SIG-M5 treated with dmso at 0.1 percent for 504 hours (cell line): ENCODE measurements around the gene CD14.
"Not testable (repeated sequence)": the region's sequence is repeated elsewhere in the genome, so short reads cannot be mapped to it uniquely, and the experiment has no call there.

Source experiments
- DNase-seq: peaks from one replicate; lab custom pipeline; 2025; ENCODE audit not compliant: unreplicated experiment; lab: John Stamatoyannopoulos, UW

The CD14 gene

DNA sequence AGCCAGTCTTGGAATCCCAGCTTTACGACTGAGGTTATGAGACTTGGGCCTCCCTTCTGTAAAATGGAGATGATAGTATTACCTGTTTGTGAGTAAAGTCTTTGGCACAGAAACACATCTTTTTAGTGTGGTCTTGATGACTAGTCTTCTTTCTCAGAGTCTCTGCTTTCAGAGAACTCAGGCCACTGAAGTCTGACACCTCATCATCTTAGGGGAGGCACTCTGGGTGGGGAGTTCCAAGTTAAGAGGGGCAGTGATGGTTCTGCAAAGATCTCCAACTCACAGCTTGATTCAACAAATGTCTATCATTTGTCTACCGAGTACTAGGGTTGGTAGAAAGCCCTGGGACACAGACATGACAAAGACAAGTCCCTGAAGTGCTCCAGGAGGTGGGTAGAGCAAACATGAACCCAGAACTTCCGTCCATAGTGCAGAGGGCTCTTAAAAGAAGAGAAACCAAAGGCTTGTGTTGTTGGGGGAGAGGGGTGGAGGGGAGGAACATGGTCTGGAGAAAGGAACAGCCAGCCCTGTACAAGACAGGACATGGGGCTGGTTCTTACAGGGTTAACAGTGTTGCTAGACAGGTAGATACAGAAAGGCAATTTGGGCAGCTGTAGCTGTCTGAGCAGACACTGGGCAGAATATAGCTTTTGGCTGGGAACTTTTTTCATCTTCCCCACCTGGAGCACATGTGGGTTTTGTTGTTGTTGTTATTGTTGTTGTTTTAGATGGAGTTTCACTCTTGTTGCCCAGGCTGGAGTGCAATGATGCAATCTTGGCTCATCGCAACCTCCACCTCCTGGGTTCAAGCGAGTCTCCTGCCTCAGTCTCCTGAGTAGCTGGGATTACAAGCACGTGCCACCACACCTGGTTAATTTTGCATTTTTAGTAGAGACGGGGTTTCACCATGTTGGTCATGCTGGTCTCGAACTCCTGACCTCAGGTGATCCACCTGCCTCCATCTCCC is 2.6 kb upstream of the CD14 start:
- no peak for DNase-seq

DNA sequence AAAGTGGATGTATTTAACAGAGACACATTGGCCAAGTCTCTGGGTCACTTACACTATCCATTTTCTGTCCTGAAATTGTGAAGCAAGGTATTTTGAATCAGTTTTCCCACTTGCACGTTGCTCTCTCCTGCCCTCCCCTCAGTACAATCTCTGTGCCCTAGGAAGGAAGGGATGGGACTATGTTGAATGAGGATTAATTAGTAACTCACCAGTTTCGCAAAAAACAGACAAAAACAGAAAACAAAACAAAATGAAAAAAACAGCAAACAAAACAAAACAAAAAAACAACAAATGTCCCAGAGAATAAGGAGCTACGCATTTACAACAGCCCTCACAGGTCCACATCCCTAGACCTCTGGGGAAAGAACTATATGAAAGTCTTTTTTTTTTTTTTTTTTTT is 1.1 kb upstream of the CD14 start:
- DNase-seq: no peak

DNA sequence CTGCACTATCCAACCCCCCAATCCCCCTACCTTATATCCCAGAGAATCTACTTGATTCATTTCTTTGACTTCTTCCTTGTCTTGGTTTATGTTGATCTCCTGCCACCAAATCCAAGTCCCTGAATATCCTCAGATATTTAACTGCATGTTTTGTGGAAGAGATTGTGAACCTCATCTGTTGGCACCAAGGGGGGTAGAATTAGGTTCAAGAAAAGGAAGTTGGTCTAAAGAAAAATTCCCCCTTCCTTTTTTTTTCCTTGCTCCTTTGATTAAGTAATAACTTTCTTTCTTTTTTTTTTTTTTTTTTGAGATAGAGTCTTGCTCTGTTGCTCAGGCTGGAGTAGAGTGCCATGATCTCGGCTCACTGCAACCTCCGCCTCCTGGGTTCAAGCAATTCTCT is 526 bp upstream of the CD14 start:
- peak; percentile 64 for DNase-seq

DNA sequence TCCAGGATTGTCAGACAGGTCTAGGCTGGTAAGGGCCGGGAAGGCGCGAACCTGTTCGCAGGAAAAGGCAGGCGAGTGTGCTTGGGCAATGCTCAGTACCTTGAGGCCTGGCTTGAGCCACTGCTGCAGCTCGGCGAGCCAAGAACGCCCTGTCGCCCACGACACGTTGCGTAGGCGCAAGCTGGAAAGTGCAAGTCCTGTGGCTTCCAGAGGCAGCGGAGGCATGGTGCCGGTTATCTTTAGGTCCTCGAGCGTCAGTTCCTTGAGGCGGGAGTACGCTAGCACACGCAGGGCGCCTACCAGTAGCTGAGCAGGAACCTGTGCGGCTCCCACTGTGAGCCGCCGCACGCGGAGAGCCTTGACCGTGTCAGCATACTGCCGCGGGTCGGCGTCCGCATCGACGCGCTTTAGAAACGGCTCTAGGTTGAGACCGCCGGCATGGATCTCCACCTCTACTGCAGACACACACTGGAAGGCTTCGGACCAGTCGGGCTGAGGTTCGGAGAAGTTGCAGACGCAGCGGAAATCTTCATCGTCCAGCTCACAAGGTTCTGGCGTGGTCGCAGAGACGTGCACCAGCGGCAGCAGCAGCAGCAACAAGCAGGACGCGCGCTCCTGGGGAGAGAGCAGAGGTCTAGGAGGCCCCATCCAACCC is 482 bp downstream of the CD14 start:
- DNase-seq: no peak

DNA sequence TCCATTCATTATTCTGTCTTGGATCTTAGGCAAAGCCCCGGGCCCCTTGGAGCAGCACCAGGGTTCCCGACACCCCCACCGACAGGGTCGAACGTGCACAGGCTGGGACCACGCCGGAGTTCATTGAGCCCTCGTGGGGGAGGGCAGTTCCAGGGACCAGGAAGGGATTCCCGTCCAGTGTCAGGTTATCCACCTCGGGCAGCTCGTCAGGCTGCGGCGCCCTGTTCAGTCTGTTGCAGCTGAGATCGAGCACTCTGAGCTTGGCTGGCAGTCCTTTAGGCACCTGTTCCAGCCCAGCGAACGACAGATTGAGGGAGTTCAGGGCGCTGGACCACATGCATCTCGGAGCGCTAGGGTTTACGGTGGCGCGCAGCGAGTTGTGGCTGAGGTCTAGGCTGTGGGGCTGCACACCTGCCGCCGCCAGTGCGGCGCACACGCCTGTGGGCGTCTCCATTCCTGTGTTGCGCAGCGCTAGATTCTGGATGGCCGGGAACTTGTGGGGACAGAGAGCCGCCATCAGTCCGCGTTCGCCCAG is 1.1 kb downstream of the CD14 start:
- no peak for DNase-seq

DNA sequence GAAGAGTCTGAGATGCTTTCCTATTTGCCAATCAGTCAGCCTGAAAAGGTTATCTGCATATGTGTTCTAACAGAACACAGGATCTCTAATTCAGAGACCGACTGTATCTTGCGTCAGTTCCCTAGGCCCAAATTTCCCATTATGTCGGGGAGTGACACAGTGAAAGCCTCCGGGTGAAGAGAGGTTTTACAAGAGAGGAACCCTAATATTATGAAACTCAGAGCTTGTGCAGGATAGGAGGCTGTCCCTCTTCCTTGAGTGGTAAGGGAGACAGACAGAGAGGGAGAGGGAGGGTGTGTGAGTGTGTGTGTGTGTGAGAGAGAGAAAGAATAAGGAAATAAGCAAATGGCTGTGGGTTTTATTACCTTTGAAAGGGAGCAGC is 1.9 kb downstream of the CD14 start:
- DNase-seq: peak; percentile 94

DNA sequence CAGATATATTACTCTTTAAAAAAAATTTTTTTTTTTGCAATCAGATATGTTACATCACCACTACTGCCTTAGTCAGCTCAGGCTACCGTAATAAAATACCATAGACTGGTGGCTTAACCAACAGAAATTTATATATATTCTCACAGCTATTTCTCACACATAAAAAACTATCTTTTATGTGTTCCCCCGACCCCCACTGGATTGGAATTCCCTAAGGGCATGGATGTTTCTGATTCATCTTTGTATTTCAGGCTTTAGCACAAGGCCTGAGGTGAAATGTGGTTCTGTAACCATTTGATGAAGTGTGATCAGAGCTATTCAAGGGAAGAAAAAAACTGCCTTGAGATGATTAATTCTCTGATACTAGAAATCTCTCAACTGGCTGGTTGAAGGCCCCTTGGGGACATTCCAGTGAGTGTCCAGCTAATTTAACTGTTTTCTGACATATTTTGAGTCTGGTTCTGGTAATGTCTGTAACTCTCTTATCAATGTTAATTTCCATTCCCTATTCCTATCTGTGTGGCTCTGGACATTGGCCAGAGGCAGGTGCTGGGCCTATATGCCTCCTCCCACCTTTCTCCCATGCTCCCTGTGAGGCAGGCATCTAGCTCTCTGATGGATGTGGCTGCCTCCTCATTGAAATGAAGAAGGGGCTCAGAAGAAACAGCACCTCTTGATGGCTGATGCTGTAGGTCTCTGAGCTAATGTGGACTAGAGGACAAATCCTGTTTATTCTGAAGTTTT is 2.5 kb downstream of the CD14 start:
- DNase-seq: no peak

DNA sequence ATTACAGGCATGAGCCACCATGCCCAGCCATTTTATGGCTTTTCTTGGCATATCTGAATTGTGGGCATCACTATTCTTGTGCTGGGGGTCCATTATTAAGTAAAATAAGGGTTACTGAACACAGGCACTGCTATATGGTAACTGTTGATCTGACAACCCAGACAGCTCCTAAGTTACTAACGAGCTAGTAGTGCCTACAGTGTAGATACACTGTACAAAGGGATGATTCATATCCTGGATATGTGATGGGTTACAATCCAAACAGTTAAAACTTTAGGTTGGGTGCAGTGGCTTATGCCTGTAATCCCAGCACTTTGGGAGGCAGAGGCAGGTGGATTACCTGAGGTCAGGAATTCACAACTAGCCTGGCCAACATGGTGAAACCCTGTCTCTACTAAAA is 4.3 kb downstream of the CD14 start:
- DNase-seq: no peak

DNA sequence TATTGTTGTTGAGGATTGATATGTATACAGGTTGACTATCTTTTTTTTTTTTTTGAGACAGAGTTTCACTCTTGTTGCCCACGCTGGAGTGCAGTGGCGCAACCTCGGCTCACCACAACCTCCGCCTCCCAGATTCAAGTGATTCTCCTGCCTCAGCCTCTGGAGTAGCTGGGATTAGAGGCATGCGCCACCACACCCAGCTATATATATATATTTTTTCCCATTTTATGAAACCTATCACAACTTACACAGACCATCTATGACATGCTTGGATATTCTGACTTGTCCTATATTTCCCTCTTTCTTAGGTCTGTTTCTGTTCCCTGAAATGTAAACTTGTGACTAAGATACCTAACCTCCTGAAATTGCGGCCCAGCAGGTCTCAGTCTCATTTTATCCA is 5.0 kb downstream of the CD14 start:
- no peak for DNase-seq

DNA sequence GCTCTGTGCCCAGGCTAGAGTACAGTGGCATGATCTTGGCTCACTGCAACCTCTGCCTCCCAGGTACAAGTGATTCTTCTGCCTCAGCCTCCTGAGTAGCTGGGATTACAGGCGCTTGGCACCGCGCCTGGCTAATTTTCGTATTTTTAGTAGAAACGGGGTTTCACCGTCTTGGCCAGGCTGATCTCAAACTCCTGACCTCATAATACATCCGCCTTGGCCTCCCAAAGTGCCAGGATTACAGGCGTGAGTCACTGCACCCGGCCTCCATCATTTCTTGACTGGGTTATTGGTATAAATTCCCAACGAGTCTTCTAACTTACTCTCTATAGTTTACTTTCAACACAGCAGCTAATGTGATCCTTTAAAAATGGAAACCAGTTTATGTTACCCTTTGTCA is 8.1 kb downstream of the CD14 start:
- not testable (repeated sequence) for DNase-seq

DNA sequence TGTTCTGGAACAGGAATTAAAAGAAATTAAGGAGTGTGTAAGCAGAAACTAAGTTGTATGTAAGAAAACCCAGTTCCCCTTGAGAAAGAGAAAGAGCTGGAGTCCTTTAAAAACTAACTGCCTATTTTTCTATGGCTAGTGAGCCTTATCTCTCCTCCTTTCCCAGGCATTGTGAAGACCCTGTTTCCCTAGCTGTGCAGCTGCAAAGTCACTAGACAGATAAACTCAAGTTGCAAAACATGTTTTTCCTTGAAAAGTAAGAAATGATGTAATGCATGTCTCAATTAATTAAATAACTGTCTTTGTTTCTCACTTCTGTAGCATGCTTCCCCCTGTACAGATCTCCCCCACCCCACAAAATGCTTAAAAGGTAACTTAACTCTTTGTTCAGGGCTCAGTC is 9.9 kb downstream of the CD14 start:
- DNase-seq: not testable (repeated sequence)

DNA sequence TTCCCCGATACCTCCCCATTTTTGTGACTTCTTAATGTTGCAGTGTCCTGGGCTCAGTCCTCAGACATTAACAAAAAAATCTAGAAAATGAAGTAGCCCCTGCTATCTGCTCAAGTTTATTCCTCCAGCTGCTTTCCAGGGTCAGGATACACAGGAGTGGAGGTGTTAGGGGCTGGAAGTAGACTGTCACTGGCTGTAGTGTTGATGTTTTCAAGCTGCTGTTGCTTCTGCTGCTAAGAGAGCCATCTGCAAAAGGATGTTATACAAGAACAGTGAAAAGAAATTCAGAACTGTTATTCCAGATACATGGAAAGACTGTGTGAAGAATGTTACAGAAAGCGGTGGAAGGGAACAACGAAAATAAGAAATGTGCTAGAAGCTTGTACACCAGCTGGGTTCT is 10.7 kb downstream of the CD14 start:
- DNase-seq: no peak

DNA sequence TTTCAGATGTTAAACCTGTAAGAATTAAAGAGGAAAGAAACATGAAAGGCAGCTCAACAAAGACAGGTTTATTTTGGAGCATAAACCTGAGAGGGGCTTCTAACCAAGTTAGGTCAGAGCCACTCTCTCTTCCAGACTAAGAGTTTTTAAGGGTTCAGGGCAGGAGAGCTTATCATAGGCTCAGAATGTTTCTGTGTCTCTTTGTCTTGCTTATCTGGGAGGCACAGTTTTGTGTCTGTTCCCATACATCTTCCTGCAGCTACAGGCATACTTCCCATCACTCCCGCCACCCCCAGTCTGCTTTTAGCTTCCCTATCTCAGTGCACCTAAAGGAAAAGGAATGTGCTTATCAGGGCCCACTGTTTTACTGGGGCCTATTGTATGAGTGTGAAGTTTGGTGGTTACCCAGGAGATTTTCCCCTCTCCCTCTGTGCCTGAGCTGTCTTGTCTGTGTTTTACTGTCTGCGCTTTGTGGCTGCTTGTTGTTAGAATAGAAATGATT is 21.9 kb downstream of the CD14 start:
- no peak for DNase-seq

DNA sequence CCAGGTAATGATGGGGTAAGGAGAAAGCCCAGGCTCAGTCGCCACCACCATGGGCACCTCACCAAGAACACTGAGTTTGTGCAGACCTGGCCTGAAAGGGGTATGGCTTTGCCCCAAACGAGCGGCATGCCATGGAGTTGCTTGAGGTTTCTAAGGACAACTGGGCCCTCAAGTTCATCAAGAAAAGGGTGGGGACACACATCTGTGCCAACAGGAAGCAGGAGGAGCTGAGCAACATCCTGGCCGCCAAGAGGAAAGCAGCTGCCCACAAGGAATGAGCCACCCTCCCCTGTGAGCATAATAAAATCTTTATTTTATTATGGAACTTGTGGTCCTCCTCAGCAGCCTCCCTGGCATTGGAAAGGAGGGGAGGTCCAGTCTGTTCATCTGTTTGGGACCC is 23.8 kb downstream of the CD14 start:
- peak; percentile 73 for DNase-seq

DNA sequence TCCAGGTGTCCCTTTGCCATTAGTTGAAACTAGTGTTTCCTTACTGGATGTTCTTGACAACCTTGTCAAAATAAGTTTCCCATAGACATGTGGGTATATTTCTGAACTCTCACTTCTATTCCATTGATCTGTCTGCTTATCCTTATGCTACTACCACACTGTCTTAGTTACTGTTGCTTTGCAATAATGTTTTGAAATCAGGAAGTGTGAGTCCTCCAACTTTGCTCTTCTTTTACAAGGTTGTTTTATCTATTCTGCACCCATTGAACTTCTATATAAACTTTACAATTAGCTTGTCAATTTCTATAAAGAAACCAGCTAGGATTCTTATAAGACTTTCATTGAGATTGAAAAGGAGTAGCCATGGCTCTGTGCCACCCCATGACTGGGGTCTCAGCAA is 24.3 kb downstream of the CD14 start:
- peak; percentile 85 for DNase-seq

DNA sequence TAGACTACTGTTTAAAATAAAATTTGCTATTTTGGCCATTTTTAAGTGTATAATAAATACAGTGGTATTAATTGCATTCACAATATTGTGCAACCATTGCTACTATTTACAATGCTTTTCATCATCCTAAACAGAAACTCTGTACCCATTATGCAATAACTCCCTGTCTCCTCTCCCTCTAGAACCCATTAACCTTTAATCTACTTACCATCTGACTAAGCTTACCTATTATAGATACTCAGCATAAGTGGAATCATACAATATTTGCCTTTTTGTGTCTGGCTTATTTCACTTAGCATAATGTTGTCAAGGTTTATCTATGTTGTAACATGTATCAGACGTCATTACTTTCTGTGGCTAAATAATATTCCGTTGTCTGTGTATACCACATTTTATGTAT is 25.9 kb downstream of the CD14 start:
- DNase-seq: peak; percentile 82

DNA sequence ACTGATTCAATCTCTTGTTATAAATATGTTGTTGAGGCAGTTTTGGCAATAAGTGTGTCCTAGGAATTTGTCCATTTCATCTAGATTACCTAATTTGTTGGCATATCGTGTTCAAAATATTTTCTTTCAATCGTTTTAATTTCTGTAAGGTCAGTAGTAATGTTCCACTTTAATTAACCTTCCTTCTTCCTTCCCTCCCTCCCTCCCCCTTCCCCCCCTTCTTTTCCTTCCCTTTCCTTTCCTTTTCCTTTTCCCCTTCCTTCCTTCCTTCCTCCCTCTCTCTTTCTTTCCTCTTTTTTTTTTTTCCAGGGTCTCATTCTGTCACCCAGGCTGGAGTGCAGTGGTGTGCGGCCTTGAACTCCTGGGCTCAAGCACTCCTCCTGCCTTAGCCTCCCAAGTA is 27.1 kb downstream of the CD14 start:
- no peak for DNase-seq

DNA sequence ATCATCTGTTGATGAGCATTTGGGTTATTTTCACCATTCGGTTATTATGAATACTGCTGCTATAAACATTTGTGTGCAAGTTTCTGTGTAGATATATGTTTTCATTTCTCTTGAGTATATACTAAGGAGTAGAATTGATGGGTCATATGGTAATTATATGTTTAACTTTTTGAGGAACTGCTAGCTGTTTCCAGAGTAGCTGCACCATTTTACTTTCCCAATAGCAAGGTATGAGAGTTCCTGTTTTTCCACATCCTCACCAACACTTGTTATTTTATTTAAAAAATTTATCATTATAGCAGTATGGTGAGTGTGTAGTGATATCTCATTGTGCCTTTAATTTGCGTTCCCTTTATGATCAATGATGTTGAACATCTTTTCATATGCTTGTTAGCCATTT is 29.2 kb downstream of the CD14 start:
- DNase-seq: peak; percentile 35

DNA sequence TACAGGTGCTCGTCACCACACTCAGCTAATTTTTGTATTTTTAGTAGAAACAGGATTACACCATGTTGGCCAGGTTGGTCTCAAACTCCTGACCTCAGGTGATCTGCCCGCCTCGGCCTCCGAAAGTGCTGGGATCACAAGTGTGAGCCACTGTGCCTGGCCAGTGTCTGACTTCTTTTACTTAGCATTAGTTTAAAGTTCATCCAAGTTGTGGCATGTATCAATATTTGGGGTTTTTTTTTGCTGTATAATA is 29.6 kb downstream of the CD14 start:
- not testable (repeated sequence) for DNase-seq

DNA sequence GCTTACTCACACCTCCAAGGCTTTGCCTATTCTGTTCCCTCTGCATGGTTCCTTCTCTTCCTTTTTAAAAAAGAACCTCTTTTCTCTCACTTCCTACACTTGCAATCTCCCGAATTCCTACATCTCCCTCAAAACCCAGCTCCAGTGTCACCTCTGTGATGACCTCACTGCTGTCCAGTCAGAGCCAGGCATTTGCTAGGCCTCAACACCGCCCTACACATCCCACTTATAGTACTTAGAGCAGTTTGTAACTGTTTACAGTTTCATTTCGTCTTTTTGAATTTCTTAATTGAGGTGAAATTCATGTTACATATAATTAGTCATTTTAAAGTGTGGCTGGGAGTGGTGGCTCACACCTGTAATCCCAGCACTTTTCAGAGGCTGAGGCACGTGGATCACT is 30.8 kb downstream of the CD14 start:
- DNase-seq: peak; percentile 20

DNA sequence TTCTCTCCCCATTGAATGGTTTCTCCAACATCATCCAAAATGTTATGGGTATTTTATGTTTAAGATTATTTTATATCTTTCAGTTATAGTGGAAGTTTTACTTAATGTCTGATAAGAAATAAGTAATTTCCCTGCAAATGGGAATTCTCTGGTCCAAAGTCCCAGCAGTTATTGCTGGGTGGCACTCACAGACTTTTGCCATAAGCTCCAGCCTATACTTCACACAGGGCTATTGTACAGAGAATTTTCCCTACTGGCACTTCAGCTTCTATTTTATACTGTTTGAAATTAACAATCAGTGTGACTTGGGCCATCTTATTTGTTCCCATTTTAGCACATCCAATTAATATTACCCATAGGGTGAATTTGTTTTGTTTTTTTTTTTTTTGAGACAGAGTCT is 32.9 kb downstream of the CD14 start:
- no peak for DNase-seq

DNA sequence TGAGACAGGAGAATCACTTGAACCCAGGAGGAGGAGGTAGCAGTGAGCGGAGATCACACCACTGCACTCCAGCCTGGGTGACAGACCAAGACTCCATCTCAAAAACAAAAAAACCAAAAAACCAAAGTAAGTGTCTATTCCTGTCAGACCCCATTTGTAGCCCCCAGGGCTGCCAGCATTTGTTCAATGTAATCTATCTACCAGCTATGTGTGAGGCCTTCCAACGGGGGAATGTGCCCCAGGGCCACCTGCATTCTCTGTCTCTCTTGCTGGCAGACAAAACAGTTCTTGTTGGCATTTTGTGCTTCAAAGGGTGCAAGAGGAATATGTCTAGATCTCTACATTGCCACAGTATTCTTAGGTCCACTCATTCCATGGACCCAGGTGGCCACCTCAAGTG is 34.1 kb downstream of the CD14 start:
- no peak for DNase-seq
